ENCODE data around the gene TTLL11.
"Not testable (repeated sequence)": the region's sequence is repeated elsewhere in the genome, so short reads cannot be mapped to it uniquely, and the experiment has no call there.

TTLL11 gene

DNA sequence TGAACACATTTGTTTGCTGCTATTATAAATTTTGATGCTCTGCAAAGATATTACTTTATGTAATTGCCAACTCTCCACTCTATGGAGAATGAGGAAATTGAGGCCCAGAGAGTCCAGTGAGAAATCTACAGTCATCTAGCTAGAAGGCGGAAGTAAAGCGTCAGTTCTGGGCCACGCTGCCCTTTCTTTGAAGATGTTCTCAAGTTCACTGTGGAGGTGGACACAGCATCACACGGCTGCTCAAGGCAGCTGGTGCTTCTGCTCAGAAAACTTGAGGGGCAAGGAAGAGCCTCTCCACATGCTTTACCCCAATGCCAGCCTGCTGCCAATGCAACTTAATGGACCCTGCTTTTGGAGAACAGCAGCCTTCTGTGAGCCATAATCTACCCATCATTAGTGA, 96.3 kb downstream of the TTLL11 start:
- no peak for DNase-seq

DNA sequence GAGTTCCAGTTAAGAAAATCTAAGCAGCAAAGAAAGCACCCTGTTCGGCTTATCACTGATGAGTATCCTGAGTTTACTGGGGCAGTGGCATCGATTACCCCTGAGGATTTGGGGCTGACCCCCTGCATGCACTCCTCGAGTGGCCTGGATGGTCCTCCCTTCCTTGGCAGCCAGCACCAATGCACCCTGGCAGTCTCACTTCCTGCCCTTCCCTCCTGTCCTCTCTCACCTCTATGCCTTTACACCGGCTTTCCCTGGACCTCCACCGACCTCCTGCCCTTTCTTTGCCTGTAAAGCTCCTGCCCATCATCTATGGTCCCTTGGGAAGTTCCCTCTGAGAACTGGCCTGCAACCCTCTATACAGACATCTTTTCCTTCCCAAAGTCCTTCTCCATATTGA, 97.1 kb downstream of the TTLL11 start:
- DNase-seq, result no peak

DNA sequence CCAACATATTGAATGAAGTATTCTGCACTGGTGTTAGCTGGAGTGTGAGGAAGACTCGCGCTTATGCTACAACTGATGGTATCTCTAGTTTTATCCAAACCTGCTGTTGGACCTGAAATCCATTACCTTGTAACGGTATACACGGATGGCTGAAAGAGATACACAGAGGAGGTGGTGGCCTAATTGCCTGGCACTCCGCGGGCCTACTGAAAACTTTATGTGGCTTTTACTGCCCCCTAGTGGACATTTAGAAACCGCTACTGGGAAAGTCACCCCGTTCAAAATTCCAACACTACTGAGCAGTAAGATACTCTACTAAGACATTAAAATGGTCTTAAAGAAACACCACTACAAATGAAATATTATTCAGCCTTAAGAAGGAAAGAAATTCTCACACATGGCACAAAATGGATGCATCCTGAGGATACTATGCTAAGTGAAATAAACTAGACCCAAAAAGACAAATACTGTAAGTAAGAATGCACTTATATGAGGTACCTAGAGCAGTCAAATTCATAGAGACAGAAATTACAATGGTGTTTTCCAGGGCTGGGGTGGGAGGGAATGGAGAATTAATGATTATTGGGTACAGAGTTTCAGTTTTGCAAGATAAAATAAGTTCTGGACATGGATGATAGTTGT, 100.4 kb downstream of the TTLL11 start:
- DNase-seq, result peak; percentile 54

DNA sequence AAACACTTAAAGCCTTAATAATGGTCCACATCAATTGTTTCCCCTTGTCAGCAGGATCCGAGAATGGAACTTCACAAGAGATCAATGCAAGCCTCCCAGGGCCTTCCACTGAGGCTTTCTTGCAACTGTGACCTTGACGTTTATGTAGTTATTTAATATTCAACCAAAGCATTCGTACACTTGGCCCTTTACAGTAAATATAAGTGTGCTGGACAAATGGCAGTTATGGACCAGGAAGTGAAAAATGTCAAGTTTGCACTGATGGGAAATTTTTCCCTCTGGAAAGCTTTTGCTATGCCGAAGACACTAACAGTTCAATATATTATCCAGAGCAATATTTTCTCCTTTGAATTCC, 101.8 kb downstream of the TTLL11 start:
- DNase-seq, result no peak

DNA sequence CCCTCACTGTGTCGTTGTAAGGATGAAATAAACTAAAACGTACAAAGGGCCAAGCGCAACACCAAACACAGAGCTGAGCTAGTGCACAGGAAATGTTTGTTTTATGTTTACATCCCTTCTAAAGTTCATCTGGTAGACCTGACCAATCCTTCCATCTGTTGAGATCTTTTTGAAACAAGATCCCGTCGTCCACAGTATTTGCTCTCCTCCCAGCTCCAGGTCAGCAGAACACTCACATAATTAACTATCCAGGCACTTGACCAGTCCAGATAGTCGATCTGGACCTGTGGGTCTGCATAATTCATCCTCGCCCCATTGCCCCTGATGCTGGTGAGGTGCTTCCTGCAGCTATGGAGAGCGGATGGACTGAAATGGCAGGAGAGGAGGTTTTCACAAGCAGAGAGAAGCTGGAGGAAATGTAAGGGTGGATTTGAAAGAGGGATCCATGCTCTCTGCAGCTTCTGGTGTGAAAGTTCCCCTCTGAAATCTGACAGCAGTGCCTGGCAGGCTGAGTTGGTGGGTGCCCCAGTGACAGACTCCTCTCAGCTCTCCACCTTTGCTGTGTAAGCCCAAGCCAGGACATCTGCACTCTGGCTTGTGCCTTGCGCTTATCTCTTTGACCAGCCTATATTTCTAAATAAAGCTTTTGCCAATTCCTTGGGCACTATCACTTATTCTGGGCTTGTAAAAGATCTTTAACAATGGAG, 102.4 kb downstream of the TTLL11 start:
- no peak for DNase-seq

DNA sequence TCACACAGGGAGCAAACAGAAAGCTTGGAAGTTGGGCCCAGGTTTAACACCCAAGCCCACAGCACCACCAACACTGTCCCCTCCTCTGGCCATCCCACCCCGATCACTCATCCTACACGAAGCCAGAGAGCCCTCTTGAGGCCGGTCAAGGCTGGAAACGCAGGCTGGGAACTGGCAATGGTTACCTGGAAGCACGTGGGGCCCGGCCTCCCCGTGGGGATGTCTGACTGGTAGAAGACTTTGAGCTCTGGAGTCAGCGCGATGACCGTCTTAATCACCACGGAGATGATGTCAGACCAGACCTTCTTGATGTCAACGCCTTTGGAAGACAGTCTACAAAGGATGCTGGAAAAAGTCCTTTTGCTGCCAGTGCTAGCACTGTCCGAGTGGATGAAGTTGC, 104.1 kb downstream of the TTLL11 start:
- DNase-seq, result no peak

DNA sequence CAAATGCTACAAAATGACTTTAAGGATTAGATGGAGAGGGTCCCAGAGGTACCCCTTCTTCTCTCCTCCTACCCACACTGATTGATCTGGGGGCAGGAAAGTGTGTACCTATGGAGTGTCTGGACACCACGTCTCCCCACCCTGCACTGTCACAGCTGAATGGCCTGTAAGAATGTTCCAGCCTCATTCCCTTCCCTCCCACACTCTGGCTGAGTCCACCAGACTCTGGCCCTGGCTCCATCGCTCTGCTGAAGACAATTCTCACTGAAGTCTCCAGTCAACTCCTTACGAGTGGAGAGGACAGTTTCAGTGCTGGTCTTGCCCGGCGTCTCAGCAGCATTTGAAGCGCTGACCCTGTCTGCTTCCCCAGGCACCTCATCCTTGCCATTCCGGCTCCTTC, 105.8 kb downstream of the TTLL11 start:
- DNase-seq, result no peak

DNA sequence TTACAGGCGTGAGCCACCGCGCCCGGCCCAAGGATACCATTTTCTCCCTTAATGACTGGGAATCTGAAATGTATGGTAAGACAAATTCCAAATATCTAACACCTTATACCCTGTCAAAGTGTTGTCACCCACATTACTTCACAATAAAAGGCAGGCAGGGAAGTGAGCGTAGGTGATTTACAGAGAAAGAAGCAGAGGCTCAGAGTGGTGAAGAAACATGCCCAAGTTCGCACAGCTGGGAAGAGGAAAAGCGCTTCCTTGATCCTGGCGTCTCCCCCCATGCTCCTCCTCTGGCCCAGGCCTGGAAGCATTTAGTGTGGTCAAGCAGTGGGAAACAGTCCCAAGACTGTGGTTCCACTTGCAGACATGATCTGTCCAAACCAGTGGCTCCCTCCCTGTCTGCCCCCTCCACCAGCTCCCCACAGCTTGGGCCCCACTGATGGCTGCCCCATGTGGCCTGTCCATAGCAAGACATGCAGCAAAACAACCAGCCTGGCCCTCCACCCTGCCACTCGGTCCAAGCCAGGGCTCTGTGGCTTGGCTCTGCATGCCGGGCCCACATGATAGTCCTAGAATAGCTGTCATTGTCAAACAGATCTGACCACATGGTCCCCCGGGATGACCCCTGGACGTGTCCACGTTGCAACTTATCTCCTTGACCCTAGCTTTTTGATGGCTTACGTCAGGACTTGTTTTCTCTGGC, 107.2 kb downstream of the TTLL11 start:
- DNase-seq, result no peak

DNA sequence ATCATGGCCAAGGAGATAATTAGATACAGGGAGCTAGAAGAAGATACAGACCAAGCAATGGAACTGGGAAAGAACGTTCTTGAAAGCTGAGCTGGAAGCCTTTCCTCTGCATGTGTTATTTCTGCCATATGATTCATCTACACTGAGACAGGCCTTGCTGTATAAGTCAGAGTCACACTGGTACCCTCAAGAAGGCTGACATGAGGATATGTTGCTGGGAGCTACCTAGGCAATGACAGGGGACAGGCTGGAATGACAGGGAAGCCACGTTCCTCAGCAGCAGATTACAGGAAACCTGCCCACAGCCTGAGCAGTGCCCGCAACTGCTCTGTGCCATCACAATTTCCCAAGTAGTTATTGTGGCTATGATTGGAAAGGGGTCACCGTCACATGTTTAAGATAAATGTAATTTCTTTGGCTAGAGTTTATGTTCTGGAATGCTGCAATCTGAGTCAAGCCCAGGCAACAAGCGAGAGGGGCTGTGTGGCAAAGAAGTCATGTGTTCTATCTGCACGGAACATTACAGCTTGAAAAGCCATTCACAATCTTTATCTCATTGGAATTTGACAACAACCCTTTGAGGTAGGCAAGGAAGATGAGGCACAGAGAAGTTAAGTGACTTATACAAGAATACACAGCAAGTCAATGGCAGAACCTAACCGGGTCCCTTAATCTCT, 108.2 kb downstream of the TTLL11 start:
- no peak for DNase-seq

DNA sequence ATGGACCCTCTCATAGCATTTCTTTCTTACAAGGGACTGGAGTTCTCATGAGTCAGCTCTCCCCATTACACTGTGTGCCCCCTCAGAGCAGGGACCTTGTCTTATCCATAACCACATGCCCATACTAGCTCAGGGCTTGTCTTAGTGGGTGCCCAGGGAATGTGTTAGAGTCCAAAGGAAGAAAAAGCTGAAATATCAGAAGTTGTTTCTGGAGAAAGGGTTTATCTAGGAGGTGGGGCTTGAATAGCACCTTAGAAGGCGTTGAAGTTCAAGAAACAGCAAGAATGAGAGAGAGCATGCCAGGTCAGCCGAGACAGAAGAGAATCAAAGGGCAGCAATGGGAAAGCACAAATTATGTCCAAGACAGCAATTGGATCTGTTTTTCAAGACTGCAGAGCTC, 109.4 kb downstream of the TTLL11 start:
- no peak for DNase-seq

DNA sequence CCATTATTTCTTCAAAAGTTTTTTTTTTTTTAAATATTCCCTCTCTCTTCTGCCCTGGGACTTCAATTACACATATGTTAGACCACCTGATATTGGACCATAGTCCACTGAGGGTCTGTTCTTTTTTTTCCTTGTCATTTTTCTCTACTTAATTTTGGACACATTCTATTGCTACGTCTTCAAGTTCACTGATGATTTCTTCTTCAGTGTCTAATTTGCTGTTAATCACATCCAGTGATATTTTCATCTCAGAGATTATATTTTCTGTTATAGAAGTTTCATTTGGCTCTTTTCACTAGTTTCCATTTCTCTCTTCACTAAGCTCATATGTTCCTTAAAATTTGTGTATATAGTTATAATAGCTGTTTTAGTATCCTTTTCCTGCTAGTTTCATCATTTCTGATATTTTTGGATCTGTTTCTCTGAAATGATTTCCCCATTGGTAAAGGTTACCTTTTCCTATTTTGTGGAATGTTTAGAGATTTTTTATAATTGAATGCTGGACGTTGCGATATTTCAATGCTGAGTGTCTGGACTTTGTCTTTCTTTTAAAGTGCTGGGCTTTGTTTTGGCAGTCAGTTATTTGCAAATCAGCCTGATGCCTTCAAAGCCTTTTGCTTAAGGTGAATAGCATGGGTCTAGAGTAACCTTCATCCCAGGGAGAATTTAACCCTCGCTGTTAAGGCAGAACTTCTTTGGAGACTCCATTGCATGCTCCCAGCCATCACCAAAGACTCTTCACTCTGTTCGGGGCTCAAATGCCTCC, 111.8 kb downstream of the TTLL11 start:
- DNase-seq, result no peak

DNA sequence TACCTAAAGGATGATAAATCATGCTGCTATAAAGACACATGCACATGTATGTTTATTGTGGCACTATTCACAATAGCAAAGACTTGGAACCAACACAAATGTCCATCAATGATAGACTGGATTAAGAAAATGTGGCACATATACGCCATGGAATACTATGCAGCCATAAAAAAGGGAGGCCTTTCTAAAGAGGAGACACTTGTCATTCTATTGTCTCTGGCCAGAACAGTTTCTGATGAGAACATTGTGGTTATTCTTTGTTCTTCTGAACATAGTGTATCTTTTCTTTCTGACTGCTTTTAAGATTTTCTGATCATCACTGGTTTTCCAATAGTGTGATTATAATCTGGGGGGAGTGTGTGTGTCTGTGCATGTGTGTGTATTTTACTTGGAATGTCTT, 112.4 kb downstream of the TTLL11 start:
- DNase-seq, result not testable (repeated sequence)

DNA sequence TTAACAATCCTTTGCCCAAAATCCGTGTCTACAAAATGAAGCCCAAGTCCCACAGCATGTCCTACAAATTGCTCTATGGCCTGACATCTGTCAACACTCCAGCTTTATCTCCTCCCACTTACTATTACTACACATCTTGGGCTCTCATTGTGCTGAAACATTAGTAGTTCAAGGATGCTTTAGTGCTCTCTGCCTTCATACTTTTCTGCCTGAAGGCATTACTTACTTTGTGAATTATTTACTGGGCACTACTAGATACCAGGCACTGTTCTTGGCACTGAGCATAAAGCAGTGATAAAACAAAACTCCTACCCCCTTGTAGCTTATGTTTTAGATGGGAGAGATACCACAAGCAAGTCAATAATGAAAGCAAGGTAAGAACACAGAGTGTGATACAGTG, 113.4 kb downstream of the TTLL11 start:
- no peak for DNase-seq

DNA sequence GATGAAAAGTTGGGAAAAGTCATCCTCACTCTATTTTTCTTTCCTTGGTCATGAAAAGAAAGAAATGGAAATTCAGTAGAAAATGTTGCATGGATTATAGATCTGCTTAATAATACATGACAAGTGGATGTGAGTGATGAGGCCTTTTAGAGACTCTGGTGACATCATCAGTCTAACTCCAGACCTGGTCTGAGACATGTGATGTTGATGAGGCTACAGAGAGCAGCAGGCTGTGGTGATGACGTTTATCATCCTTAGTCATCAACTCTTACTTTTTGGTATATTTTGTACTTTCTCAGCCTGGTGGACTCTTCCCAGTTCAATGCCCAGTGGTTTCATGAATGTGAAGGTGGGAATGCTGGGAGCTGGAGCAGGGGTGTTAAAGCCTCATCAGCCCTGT, 116.4 kb downstream of the TTLL11 start:
- no peak for DNase-seq

DNA sequence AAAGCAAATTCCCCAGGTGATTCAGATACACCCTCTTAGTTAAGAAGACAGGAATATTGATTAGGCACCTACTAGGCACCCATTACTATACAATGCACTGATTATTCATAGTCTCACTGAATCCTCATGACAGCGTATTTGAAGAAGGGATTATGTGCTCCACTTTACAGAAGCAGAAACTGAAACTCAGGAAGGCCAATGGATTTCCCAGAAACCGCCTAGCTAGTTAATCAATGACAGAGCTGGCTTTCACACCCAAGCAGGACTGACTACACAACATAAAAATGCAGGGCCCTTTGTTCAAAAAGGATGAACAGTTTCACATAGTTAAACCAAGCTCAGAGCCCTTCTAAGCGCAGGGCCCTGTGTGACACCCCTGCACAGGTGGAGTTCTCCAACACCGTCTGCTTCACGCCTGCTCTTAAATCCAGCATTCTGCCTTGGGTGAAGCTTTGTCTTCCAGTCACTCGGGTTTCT, 117.3 kb downstream of the TTLL11 start:
- no peak for DNase-seq

DNA sequence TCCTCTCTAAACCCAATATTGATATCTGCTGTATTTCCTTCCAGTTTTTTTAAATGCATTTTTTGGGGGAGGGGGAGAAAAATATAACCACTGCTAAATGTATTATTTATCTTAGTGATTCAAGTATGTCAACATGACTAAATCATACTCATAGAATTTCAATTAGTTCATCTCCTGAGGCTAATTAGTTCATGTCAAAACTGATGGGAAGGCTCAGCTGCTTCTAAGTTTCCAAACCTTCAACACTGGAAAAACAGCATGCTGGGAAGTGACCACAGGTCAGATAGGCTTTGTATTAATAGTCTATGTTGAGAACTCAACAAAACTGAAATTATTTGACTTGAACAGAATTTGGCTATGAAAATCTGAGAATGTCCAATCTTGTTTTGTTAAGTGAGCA, 118.7 kb downstream of the TTLL11 start:
- DNase-seq, result no peak

DNA sequence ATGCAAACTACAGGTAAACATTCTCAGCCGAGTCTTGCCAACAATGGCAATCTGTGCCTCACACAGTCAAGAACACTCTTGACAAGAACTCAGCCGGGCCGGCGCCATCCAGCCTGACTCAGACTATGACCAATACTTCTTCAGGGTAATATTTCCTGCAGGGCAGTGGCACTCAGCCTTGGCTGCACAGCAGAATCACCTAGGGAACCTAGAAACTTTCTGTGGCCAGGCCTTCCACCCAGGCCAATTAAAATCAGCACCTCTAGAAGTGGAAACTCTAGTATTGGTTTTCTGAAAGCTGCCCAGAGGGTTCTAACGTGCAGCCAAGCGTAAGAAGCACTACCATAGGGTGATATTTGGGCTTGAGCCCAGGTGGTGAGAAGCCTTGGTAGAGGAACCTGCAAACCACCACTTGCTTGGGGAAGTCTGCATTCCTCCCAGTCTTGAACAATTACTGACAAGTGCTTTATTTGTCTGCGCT, 120.6 kb downstream of the TTLL11 start:
- DNase-seq, result no peak

DNA sequence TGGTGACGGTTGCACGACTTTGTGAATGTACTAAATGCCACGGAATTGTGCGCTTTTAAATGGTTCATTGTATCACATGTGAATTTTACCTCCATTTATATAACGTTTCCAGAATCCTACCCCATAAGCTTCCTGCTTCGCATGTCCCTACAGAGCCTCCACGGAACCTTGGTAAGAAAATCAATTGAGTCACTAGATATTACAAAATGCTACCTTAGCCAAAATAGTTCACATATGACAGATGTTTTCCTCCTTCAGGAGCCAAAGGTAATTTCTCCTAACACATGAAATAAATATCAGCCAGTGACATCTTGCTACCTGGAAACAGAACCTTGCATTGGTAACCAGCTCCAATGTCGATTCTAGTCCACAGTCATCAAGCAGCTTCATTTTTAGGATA, 125.1 kb downstream of the TTLL11 start:
- DNase-seq, result no peak

DNA sequence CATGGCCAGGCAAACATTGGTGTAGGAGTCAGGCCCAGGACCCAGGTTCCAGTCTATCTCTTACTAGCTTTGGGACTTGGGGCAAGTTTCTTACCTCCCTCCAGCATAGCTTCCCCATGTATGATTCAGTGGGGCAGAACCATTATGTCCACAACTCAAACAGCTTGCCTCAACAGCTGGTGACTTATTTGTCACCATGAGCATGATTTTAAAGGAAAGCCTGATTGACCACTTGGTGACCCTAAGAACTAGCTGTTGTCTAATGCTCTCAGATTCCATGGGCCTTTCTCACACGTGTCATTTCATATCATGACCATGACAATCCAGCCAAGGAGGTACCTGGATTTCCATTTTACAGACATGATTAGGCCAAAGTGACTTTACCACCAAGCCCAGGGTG, 126.4 kb downstream of the TTLL11 start:
- no peak for DNase-seq

DNA sequence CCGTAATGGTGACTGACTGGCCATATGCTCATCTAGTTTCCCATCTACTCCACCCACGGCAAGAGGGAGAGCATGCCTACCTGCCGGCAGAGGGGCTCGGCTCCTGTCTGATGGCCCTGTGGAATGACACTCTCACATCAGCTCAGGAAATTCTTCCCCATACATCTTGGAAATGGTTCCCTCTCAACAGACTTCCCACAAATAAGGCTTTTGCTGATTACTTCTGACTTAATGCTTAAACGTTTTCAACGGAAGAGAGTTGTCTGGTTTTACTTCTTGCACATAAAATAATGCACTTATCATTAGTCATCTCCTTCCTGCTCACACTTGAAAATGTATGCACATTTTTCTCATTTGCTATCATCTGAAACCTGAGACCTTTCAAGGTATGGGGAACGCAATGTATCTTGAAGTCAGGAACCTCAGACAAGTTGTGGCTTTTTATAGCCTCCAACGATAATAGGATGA, 129.5 kb downstream of the TTLL11 start:
- no peak for DNase-seq

DNA sequence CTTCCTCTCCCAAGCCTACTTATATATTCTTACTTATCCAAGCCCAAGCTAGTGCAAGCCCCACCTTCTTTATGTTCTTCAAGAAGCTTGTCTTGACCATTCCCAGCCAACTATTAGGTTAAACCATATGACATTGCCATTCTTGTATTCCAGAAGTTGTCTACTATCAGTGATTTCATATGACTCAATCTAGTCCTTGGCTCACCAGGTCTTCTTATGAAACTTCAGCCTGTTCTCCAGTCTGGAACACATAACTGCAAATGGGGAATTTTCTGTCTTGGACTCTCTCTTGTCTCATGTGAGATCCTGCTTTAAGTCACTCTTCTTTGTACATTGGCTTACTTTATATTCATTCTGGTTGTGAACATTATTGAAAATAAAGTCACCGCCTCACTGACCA, 130.7 kb downstream of the TTLL11 start:
- DNase-seq, result no peak

DNA sequence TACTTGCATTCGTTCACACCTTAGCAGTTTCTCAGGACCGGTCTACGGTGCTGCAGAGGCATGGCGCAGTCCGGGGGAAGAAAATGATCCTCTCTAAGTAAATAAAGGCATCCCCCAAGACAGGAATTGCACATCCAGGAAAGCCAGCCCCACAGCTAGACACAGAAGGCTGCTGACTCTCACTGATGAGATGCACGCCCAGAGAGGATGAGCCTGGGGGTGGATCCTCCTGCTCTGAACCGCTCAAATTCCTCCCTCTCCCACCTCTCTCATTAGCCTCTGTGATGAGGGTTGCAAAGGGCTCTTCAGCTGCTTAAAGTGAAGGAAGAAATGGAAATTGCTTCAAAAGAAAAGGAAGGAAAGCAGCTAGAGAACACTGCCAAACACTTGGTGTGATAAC, 132.4 kb downstream of the TTLL11 start:
- DNase-seq, result no peak

DNA sequence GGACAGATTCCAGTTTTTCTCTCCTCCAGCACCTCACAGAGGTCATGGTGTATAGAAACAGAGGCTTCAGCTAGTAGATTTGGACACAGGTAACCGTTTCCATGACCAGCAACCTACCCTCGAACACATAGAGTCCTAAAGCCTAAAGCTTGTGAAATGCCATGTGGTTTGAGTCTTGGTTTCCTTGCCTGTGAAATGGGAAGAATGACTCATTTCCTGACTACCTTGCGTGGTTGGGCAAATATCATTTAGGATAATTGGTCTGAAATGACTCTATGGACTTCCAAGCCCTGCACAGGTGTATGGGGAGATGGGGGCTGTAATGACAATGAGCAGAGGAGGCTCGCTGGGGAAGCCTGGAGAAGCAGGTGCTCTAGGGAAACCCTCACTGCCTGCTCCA, 134.6 kb downstream of the TTLL11 start:
- DNase-seq, result no peak
